Keratinocyte (primary cell): ENCODE data around the gene BRD3OS.

Experiments
- CTCF ChIP-seq, 3 experiments: IDR thresholded peaks in 1 of 3; conservative IDR thresholded peaks in 1 of 3; optimal IDR thresholded peaks in 1 of 3; 2 replicates in 2 of 3; 3 replicates in 1 of 3; pipeline versions ENCODE3 to v1.5.1; 2011; ENCODE audit warnings: low read length in 3 of 3, mild to moderate bottlenecking in 3 of 3, moderate library complexity in 2 of 3, control low read depth in 1 of 3, inconsistent platforms in 1 of 3; ENCODE audit not compliant: insufficient read depth in 2 of 3; ENCODE audit errors: extremely low read depth in 1 of 3
- EZH2 ChIP-seq: IDR thresholded peaks from one replicate; pipeline ENCODE4 v1.6.1; 2012; ENCODE audit warnings: inconsistent platforms, mild to moderate bottlenecking, low read length, moderate library complexity

- no peak for TF ChIP-seq CTCF (optimal IDR thresholded peaks at IDR 0.05 in 1 of 3, IDR thresholded peaks at IDR 0.05 in 1 of 3, conservative IDR thresholded peaks at IDR 0.05 in 1 of 3; ENCODE audit: extremely low read depth in 1 of 3, insufficient read depth in 2 of 3, low read length in 3 of 3)
- no peak for TF ChIP-seq EZH2
Measured at GRCh38 chr9:134040176-134040565, 14.9 kb downstream of the BRD3OS start.
